IPS DF 6.9 (cell line): ENCODE data around the gene GLP2R.

Experiments used
- DNase-seq: peaks from one replicate; pipeline ENCODE4 v3.0.0-alpha.2; 2013; ENCODE audit warnings: low read depth, low spot score
- H3K27ac ChIP-seq: one replicate; pipeline ENCODE4 v1.5.1; 2013; ENCODE audit warnings: low read length, control low read depth
- H3K27me3 ChIP-seq: 2 replicates; pipeline ENCODE4 v1.6.1; 2013; ENCODE audit warnings: mild to moderate bottlenecking, low read length; ENCODE audit not compliant: control insufficient read depth, insufficient read depth
- H3K36me3 ChIP-seq: 2 replicates; pipeline ENCODE4 v1.6.1; 2013; ENCODE audit warnings: low read length; ENCODE audit not compliant: control insufficient read depth, insufficient read depth
- H3K4me1 ChIP-seq: 2 replicates; pipeline ENCODE4 v1.6.1; 2013; ENCODE audit warnings: low read length; ENCODE audit not compliant: control insufficient read depth, insufficient read depth
- H3K4me3 ChIP-seq: 2 replicates; pipeline ENCODE4 v1.5.1; 2013; ENCODE audit warnings: mild to moderate bottlenecking, low read length
- H3K9me3 ChIP-seq: 2 replicates; pipeline ENCODE4 v1.6.1; 2013; ENCODE audit warnings: low read length, inconsistent platforms; ENCODE audit not compliant: control insufficient read depth, insufficient read depth
- WGBS: extraction: QIAGEN DNeasy Blood & Tissue Kit; methylation state at CpG from one replicate; pipeline ENCODE4 v1.1.7; 2013; ENCODE audit warnings: mixed read lengths, missing lambda C conversion rate; ENCODE audit not compliant: insufficient read length, insufficient coverage; 5-methylcytosine and 5-hydroxymethylcytosine counted together

Gene GLP2R

GRCh38 chr17:9894231-9894630, 68.5 kb downstream of the GLP2R start:
- Histone ChIP-seq H3K9me3 (no peaks in the 10 kb centered on the region), H3K4me3 (no peak overlapping the region), H3K36me3 (no peaks in the 10 kb centered on the region), H3K27me3 (no peaks in the 10 kb centered on the region), H3K27ac (no peak overlapping the region), H3K4me1 (no peaks in the 10 kb centered on the region)
- no peak for DNase-seq
- no CpG with 5 or more reads among the region's 3 CpGs for WGBS

GRCh38 chr17:9895923-9896322, 70.2 kb downstream of the GLP2R start:
- H3K27me3 ChIP-seq, result no peaks in the 10 kb centered on the region
- H3K9me3 ChIP-seq, result no peaks in the 10 kb centered on the region
- no peak overlapping the region for H3K4me3 ChIP-seq
- H3K4me1 ChIP-seq, result 0 out of 2 replicates have a peak, but pooled peaks cover 1% of the 10 kb centered on the region
- H3K27ac ChIP-seq, result no peak overlapping the region
- no peak for DNase-seq
- H3K36me3 ChIP-seq, result no peaks in the 10 kb centered on the region

DNA sequence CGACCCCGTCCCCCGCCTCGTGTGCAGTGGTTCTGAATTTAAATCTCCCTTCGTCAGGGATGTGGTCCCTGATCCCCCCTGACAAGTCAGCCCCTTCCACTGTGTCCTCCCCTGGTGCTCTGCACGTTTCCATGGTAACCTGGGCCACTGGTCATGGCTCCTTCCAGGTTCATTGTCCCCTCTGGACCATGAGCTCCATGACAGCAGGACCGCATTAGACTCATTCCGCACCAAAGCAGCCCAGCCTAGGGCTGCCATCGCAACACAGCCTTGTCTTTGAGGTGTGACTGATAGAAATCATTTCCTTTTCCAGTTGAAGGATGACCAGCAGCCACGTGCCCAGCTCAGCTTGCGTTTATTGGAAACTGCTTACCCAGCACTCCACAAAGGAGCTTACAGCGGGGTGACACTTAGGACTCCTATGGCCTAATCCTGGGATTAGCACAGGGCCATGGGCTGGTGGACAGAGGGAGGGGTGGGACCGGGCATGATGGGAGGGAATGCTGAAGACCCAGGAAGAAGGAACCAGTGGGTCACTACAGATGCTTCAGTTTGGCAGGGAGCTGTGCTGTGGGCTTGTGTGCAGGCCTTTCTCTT, 71.7 kb downstream of the GLP2R start:
- Histone ChIP-seq H3K9me3 (no peaks in the 10 kb centered on the region), H3K4me1 (0 out of 2 replicates have a peak, but pooled peaks cover 1% of the 10 kb centered on the region), H3K27me3 (no peaks in the 10 kb centered on the region), H3K36me3 (no peaks in the 10 kb centered on the region), H3K4me3 (no peak overlapping the region), H3K27ac (no peak overlapping the region)
- no peak for DNase-seq
- no CpG with 5 or more reads among the region's 13 CpGs for WGBS

GRCh38 chr17:9898812-9899211, 73.1 kb downstream of the GLP2R start:
- H3K4me1 ChIP-seq, result 0 out of 2 replicates have a peak, but pooled peaks cover 1% of the 10 kb centered on the region
- no peaks in the 10 kb centered on the region for H3K9me3 ChIP-seq
- H3K27me3 ChIP-seq, result no peaks in the 10 kb centered on the region
- no peak overlapping the region for H3K4me3 ChIP-seq
- no peaks in the 10 kb centered on the region for H3K36me3 ChIP-seq
- no CpG with 5 or more reads among the region's 8 CpGs for WGBS
- H3K27ac ChIP-seq, result no peak overlapping the region
- DNase-seq, result no peak

DNA sequence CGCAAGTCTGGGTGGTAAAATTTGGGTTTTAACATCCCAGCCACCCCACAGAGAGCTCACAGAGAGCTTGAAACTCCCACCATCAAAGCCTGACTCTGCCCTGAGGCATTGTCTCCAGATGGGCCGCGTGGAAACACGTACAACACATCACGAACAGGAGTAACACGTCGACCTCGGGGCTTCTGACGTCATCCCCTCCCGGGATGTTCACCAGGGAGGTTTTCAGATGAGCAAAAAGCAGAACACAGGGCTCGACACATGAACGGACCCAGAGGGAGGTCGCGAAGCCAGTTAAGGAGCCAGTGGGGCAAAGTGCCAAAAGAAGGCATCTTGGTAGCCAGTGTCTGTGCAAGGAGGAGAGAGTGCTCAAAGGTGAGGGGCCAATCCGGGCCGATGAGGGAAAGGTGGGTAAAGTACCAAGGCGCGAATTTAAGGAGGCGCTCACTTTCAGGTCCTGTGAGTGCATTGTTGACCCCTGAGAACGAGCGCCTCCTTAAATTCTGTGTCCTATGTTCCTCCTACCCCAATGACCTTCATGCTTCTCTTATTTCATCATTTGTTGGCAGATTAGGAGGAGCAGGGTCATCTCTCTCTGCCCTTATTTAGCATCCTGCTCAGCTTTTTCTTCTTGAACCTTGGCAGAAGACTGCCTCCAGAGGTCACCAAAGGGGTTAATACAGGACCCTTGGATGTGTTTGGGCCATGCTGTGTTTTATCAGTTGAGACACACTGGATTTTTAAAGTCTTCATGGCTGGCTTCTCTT, 73.7 kb downstream of the GLP2R start:
- 0 out of 2 replicates have a peak, but pooled peaks cover 1% of the 10 kb centered on the region for H3K4me1 ChIP-seq
- no peak for DNase-seq
- no CpG with 5 or more reads among the region's 21 CpGs for WGBS
- H3K27me3 ChIP-seq, result no peaks in the 10 kb centered on the region
- no peaks in the 10 kb centered on the region for H3K36me3 ChIP-seq
- no peak overlapping the region for H3K27ac ChIP-seq
- H3K9me3 ChIP-seq, result no peaks in the 10 kb centered on the region
- H3K4me3 ChIP-seq, result no peak overlapping the region

DNA sequence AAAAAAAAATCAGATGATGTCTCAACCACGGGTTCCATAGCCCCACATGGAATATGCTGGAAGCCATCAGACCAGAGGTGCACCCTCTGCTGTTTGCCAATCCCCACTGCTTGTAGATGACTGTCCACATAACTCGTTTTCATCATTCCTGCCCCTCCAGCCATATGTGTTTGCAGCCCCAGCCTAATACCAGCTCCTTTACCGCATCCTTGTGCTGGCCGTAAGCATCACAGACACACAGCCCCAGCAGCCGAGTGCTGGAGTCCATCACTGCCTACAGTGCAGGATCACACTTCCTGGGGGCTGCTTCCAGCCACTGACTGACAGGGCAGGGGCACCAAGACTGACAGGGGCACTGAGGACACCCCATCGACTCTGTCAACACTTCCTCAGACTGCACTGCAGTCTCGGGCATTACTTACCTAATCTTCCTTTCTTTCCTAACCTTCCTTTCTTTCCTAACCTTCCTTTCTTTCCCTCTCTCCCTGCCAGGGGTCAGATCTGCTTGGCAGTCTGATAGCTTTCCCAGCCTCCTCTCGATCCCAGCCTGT, 74.4 kb downstream of the GLP2R start:
- DNase-seq, result no peak
- H3K36me3 ChIP-seq, result no peaks in the 10 kb centered on the region
- H3K9me3 ChIP-seq, result no peaks in the 10 kb centered on the region
- 0 out of 2 replicates have a peak, but pooled peaks cover 1% of the 10 kb centered on the region for H3K4me1 ChIP-seq
- H3K4me3 ChIP-seq, result no peak overlapping the region
- no peaks in the 10 kb centered on the region for H3K27me3 ChIP-seq
- WGBS, result no CpG with 5 or more reads among the region's 8 CpGs
- no peak overlapping the region for H3K27ac ChIP-seq

DNA sequence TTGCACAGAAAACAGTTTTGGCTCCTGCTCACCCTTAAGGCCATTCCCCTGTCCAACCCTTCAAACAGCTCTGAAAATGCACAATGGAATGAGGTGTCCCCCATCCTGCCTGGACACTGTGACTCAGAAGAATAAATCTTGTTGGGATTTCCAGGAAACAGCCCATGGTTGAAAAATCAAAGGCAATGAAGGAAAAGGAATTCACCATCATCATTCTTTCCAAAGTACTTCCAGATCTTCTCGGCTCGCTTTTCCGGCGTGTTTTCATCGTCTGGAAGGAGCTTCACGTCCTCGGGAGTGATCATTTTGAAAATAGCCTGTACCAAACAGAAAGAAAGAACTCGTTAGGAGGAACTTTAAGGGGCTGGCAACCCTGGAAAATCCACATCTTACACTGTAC, 75.1 kb downstream of the GLP2R start:
- Histone ChIP-seq H3K27me3 (no peaks in the 10 kb centered on the region), H3K36me3 (no peaks in the 10 kb centered on the region), H3K9me3 (no peaks in the 10 kb centered on the region), H3K4me3 (no peak overlapping the region), H3K4me1 (0 out of 2 replicates have a peak, but pooled peaks cover 1% of the 10 kb centered on the region), H3K27ac (no peak overlapping the region)
- WGBS, result no CpG with 5 or more reads among the region's 8 CpGs
- DNase-seq, result no peak

GRCh38 chr17:9902120-9902519, 76.4 kb downstream of the GLP2R start:
- Histone ChIP-seq H3K36me3 (no peaks in the 10 kb centered on the region), H3K4me3 (no peak overlapping the region)
- WGBS, result no CpG with 5 or more reads among the region's 2 CpGs

DNA sequence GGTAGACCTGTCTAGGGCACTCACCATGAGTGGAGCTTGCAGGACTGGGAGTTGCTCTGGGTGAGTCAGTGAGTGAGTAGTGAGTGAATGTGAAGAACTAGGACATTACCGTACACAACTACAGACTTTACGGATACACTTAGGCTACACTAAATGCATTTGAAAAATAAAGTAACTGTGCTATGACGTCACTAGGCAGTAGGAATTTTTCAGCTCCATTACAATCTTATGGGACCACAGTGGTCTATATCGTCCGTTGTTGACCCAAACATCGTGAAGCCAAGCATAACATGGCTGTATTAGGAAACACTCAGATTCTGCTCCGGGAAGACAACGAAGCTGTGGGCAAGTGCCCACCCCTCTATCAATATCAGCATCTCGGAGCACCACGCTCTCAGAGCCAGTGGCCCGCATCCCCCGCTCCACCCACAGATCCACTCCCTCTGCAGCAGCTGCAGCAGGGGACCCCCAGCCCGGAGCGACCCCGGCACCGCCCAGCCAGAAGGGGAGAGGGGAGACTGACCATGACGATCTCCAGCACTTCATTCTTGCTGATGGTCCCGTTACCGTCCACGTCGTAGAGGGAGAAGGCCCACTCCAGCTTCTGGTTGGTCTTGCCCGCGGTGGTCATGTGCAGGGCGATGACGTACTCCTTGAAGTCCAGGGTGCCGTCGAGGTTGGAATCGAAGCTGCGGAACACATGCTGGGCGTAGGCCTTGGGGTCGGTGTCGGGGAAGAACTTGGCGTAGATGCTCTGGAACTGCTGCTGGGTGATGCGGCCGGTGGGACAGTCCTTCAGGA, 78.8 kb downstream of the GLP2R start:
- Histone ChIP-seq H3K27ac (no peak overlapping the region), H3K4me3 (no peak overlapping the region), H3K4me1 (0 out of 2 replicates have a peak, but pooled peaks cover 1% of the 10 kb centered on the region), H3K9me3 (no peaks in the 10 kb centered on the region), H3K27me3 (no peaks in the 10 kb centered on the region), H3K36me3 (no peaks in the 10 kb centered on the region)
- no CpG with 5 or more reads among the region's 35 CpGs for WGBS
- no peak for DNase-seq

More at GRCh38 chr17:9902120-9902519, 76.4 kb downstream of the GLP2R start:
- Histone ChIP-seq H3K4me1 (0 out of 2 replicates have a peak, but pooled peaks cover 1% of the 10 kb centered on the region), H3K9me3 (no peaks in the 10 kb centered on the region), H3K27me3 (no peaks in the 10 kb centered on the region), H3K27ac (no peak overlapping the region)
- no peak for DNase-seq

GRCh38 chr17:9905078-9905415, 79.3 kb downstream of the GLP2R start, which contains the start of gene RCVRN:
TSS of gene RCVRN (minus strand) at chr17:9905271. CDS start at chr17:9905180, 91 bp downstream.
- H3K27ac ChIP-seq, result no peak within 1 kb of the TSS
- no peak within 1 kb of the TSS for H3K4me3 ChIP-seq
- no peaks in the 10 kb centered on the region for H3K27me3 ChIP-seq
- no peak for DNase-seq
- no CpG with 5 or more reads among the region's 11 CpGs for WGBS
- no peaks in the 10 kb centered on the region for H3K9me3 ChIP-seq
- no peaks in the 10 kb centered on the region for H3K36me3 ChIP-seq
- H3K4me1 ChIP-seq, result 0 out of 2 replicates have a peak, but pooled peaks cover under 1% of the 10 kb centered on the region
